Activated B cell treated with CpG ODN at 0.5 μM for 24 hours (primary cell): ENCODE data around the gene PNPLA7. TPM values are rescaled to one million over a fixed set of nuclear protein-coding genes. Genes with fewer than 3 reads are reported as not detected.
A peak's percentile ranks its signal among the peaks of the same experiment; 100 is the strongest.

Experiments used
- ATAC-seq: fragments of 200-7000 bp; cut with Tn5 transposase; one replicate; pipeline ENCODE4 v1.10.0; 2021; ENCODE audit warnings: low read depth, mild to moderate bottlenecking, moderate library complexity
- CTCF ChIA-PET: fragments of 350-600 bp; sonication (Branson Sonifier 250); formaldehyde crosslinking; loops from one replicate; lab custom pipeline; 2021; ENCODE audit warnings: antibody characterized with exemption; lab: Charles Lee
- POLR2A ChIA-PET: fragments of 350-600 bp; sonication (Branson Sonifier 250); formaldehyde crosslinking; loops from one replicate; lab custom pipeline; 2021; ENCODE audit warnings: antibody characterized with exemption; lab: Charles Lee
- DNase-seq: peaks from one replicate; pipeline ENCODE4 v3.0.0; 2022
- H3K27ac Mint-ChIP-seq: one replicate; pipeline ENCODE4 v1.8.0; 2020; ENCODE audit warnings: mixed read lengths
- H3K27me3 Mint-ChIP-seq: one replicate; pipeline ENCODE4 v1.8.0; 2021; ENCODE audit warnings: mixed read lengths
- H3K36me3 Mint-ChIP-seq: one replicate; pipeline ENCODE4 v1.8.0; 2021; ENCODE audit warnings: low read depth, mixed read lengths
- H3K4me1 Mint-ChIP-seq: one replicate; pipeline ENCODE4 v1.8.0; 2021; ENCODE audit warnings: mixed read lengths
- H3K4me3 Mint-ChIP-seq: one replicate; pipeline ENCODE4 v1.8.0; 2020; ENCODE audit warnings: mild to moderate bottlenecking, mixed read lengths
- H3K9me3 Mint-ChIP-seq: one replicate; pipeline ENCODE4 v1.8.0; 2020; ENCODE audit warnings: mixed read lengths
- CTCF ChIP-seq: fragments of 200-600 bp; IDR thresholded peaks from one replicate; pipeline ENCODE4 v1.8.0; 2022; ENCODE audit warnings: antibody characterized with exemption, mild to moderate bottlenecking
- intact Hi-C: fragments of 100-400 bp; cut with micrococcal nuclease; formaldehyde crosslinking; loops from one replicate; pipeline ENCODE4 v1.15.1; 2024
- total RNA-seq: library from RNA; stranded (reverse); gene quantifications from 2 replicates; pipeline ENCODE4 v1.2.3, GENCODE V29; 2022

Gene PNPLA7
- total RNA-seq, 1 donor from 2014 or later: 5.5 TPM

GRCh38 chr9:137463931-137464290, 86.3 kb downstream of the PNPLA7 start:
- intact Hi-C loops: no loop called here
- Mint-ChIP-seq H3K27ac (no peak overlapping the region), H3K4me1 (peaks cover 11% of the 10 kb centered on the region), H3K36me3 (no peaks in the 10 kb centered on the region), H3K4me3 (no peak overlapping the region), H3K9me3 (no peaks in the 10 kb centered on the region), H3K27me3 (no peaks in the 10 kb centered on the region)
- TF ChIP-seq CTCF: no peak
- ATAC-seq (no peak), DNase-seq (no peak)
- ChIA-PET POLR2A (no interaction called here), CTCF (no interaction called here)

- DNase-seq: no peak
- no peak overlapping the region for H3K4me3 Mint-ChIP-seq
- no peaks in the 10 kb centered on the region for H3K36me3 Mint-ChIP-seq
- no peaks in the 10 kb centered on the region for H3K9me3 Mint-ChIP-seq
- H3K4me1 Mint-ChIP-seq: peaks cover 11% of the 10 kb centered on the region
- no peaks in the 10 kb centered on the region for H3K27me3 Mint-ChIP-seq
- intact Hi-C loops: no loop called here
- ATAC-seq: no peak
- H3K27ac Mint-ChIP-seq: no peak overlapping the region
- CTCF ChIA-PET: no interaction called here
- POLR2A ChIA-PET: no interaction called here
- TF ChIP-seq CTCF: no peak
Observed at GRCh38 chr9:137462986-137463930, 86.9 kb downstream of the PNPLA7 start.

- DNase-seq: no peak
- ChIA-PET POLR2A (interaction anchor here (1.0 to 1.4 kb wide), 3 partner anchors 39 to 185 kb away, joined by 3 to 11 read pairs (median 3); partner anchors contain the start of genes EXD3, NOXA1 and TOR4A), CTCF (no interaction called here)
- no peak for TF ChIP-seq CTCF
- ATAC-seq: no peak
- no peaks in the 10 kb centered on the region for H3K9me3 Mint-ChIP-seq
- H3K36me3 Mint-ChIP-seq: no peaks in the 10 kb centered on the region
- peaks cover 11% of the 10 kb centered on the region for H3K4me1 Mint-ChIP-seq
- H3K27ac Mint-ChIP-seq: no peak overlapping the region
- intact Hi-C loops: no loop called here
- no peaks in the 10 kb centered on the region for H3K27me3 Mint-ChIP-seq
- H3K4me3 Mint-ChIP-seq: peak overlapping the region; percentile 76
Observed at GRCh38 chr9:137462396-137462985, 87.7 kb downstream of the PNPLA7 start.

GRCh38 chr9:137461663-137462395, 88.4 kb downstream of the PNPLA7 start:
- DNase-seq: peak; percentile 75
- H3K4me1 Mint-ChIP-seq: peaks cover 11% of the 10 kb centered on the region
- intact Hi-C loops: no loop called here
- ChIA-PET CTCF (no interaction called here), POLR2A (interaction anchor here (0.6 to 1.4 kb wide), 6 partner anchors 39 to 735 kb away, joined by 3 to 11 read pairs (median 3); partner anchors contain the start of genes EXD3, NOXA1 and TOR4A)
- peak; percentile 72 for ATAC-seq
- no peaks in the 10 kb centered on the region for H3K27me3 Mint-ChIP-seq
- H3K4me3 Mint-ChIP-seq: peak overlapping the region; percentile 76
- TF ChIP-seq CTCF: no peak
- no peaks in the 10 kb centered on the region for H3K9me3 Mint-ChIP-seq
- peaks cover under 1% of the 10 kb centered on the region for H3K36me3 Mint-ChIP-seq
- H3K27ac Mint-ChIP-seq: peak overlapping the region; percentile 75
